GM12864 (cell line): ENCODE results near the gene KCNAB1.
"Not testable (repeated sequence)": the region's sequence is repeated elsewhere in the genome, so short reads cannot be mapped to it uniquely, and the experiment has no call there.

ENCODE experiments used
- DNase-seq: peaks from one replicate; pipeline ENCODE4 v3.0.0-alpha.2; 2011; ENCODE audit warnings: low read depth
- H3K4me3 ChIP-seq: 2 replicates; pipeline ENCODE4 v1.5.1; 2011; ENCODE audit warnings: mild to moderate bottlenecking, low read depth, low read length, control low read depth
- TF ChIP-seq, protein P1 (sequence below): IDR thresholded peaks from 2 replicates; pipeline ENCODE4 v1.5.1; 2011; ENCODE audit warnings: low read depth, mild to moderate bottlenecking, moderate library complexity, low read length, control low read depth, inconsistent platforms; ENCODE audit errors: missing control alignments

KCNAB1 gene

DNA sequence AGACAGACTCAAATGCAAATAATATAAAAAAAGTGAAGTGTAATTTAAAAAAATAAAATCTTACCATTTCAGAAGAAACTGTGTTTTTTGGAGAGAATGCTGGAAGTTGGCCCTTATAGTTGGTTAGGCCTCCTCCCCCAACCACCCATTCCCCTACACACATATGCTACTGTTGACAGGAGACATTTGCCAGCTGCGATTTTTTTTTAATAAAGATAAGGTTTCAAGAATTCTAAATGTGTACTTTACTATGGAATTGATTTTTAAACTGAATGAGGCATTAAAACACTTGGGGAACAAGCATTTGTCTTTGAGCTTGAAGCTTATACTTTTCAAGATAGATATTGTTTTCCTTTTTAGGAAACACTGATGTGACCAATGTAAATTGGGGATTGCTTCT is 438.9 kb downstream of the KCNAB1 start:
- TF ChIP-seq, protein P1, sequence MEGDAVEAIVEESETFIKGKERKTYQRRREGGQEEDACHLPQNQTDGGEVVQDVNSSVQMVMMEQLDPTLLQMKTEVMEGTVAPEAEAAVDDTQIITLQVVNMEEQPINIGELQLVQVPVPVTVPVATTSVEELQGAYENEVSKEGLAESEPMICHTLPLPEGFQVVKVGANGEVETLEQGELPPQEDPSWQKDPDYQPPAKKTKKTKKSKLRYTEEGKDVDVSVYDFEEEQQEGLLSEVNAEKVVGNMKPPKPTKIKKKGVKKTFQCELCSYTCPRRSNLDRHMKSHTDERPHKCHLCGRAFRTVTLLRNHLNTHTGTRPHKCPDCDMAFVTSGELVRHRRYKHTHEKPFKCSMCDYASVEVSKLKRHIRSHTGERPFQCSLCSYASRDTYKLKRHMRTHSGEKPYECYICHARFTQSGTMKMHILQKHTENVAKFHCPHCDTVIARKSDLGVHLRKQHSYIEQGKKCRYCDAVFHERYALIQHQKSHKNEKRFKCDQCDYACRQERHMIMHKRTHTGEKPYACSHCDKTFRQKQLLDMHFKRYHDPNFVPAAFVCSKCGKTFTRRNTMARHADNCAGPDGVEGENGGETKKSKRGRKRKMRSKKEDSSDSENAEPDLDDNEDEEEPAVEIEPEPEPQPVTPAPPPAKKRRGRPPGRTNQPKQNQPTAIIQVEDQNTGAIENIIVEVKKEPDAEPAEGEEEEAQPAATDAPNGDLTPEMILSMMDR: no peak
- DNase-seq: no peak
- H3K4me3 ChIP-seq: no peak overlapping the region

DNA sequence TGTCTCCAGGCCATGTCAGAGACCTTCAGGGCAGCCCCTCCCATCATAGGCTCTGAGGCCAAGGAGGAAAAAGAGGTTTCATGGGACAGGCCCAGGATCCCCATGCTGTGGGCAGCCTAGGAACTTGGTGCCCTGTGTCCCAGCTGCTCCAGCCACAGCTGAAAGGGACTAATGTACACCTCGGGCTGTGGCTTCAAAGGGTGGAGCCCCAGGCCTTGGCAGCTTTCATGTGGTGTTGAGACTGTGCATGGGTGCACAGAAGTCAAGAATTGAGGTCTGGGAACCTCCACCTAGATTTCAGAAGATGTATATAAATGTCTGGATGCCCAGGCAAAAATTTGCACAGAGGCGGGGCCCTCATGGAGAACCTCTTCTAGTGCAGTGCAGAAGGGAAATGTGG is 441.2 kb downstream of the KCNAB1 start:
- TF ChIP-seq, protein P1: no peak
- no peak for DNase-seq
- H3K4me3 ChIP-seq: no peak overlapping the region

DNA sequence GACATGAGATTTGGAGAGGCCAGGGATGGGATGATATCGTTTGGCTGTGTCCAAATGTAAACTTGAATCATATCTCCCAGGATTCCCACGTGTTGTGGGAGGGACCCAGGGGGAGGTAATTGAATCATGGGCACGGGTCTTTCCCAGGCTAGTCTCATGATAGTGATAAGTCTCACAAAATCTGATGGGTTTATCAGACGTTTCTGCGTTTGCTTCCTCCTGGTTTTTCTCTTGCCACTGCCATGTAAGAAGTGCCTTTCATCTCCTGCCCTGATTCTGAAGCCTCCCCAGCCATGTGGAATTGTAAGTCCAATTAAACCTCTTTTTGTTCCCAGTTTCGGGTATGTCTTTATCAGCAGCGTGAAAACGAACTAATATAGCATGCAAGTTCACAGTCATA is 442.1 kb downstream of the KCNAB1 start:
- DNase-seq, H3K4me3 ChIP-seq: not testable (repeated sequence)

DNA sequence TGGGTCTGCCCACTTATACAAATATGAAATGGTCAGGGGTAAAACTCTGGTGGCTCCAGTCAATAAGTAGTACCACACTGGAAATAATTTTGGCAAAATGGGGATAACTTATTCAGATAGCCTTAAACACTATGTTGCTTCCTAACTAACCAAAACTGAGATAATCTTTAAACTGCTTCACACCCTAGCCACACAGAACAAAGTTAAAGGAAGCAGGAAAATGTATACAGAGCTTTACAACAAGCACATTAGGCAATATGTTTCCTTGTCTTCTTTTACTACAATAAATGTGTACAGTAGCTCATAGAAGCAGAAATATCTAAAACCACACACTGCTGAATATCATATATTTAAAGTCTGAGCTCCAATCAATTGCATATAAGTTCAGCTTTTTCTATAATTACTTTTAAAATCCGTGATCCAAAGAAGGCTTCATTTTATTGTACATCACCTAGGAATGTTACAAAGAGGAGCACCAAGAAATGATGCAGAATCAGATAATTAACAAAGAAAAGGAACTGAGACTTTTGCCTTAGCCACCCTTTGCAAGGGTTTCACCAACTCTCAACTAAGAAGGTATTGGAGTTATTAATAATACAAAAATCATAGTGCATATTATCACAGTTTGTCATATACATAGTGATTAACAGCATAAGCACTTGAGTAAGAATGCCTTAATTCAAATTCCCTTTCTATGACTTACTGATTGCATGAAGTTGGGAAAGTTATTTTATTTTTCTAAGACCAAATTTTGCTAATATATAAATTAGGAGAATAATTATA is 443.7 kb downstream of the KCNAB1 start:
- TF ChIP-seq, protein P1: no peak
- no peak for DNase-seq
- H3K4me3 ChIP-seq: no peak overlapping the region

DNA sequence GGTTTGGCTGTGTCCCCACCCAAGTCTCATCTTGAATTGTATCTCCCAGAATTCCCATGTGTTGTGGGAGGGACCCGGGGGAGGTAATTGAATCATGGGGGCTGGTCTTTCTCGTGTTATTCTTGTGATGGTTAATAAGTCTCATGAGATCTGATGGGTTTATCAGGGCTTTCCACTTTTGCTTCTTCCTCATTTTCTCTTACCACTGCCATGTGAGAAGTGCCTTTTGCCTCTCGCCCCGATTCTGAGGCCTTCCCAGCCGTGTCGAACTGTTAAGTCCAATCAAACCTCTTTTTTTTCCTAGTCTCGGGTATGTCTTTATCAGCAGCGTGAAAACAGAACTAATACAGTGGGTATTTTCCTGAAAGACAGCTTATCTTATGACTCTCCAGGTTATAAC is 448.6 kb downstream of the KCNAB1 start:
- not testable (repeated sequence) for DNase-seq, H3K4me3 ChIP-seq

DNA sequence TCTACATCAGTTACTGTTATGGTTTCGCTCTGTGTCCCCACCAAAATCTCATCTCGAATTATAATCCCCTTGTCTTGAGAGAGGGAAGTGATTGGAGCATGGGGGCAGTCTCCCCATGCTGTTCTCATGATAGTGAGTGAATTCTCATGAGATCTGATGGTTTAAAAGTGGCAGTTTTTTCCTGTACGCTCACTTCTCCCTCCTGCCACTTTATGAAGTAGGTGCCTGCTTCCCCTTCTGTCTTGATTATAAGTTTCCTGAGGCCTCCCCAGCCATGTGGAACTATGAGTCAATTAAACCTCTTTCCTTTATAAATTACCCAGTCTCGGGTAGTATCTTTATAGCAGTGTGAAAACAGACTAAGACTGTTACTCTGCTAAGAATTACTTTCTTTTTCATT is 449.5 kb downstream of the KCNAB1 start:
- not testable (repeated sequence) for DNase-seq, H3K4me3 ChIP-seq

DNA sequence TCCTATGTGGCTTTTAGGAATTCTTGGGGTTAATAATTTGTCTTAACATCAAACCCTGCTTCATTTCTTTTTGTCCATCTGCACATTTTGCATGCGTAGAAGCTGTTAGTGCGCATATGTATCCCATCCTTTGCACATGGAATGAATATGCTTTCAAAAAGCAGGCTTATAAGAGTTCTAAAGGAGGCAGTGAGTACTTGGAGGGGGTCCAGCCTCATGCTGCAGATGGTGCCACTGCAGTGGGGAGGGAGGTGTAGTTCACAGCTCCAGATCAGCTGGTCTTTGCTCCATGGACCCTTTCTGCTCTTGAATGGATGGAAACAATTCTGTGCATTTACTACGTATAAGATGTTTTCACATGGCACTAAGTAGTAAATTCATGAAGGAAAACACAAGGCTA is 455.3 kb downstream of the KCNAB1 start:
- TF ChIP-seq, protein P1: no peak
- no peak for DNase-seq
- no peak overlapping the region for H3K4me3 ChIP-seq

DNA sequence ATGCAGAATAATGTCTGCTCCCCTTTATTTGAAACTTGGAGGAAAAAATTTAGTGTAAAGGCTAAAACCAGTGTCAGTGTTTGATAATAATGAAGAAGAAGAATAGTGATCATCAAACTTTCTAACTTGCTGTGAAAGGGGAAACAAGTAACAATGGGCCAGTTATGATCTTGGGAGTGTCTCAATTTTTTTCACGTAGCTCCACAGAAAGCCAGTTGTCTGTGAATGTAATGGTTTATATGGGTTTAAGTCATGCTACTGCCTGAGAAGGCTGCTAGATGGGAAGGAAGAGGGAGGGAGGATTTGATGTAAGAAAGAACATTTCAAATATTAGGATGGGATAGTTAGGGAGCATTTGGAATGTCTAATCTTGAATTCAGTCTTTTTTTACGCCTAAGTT is 455.7 kb downstream of the KCNAB1 start:
- TF ChIP-seq, protein P1: no peak
- no peak overlapping the region for H3K4me3 ChIP-seq
- DNase-seq: no peak
